HG03521 (cell line): ENCODE results near the gene KRTAP10-4.
"Not testable (repeated sequence)": the region's sequence is repeated elsewhere in the genome, so short reads cannot be mapped to it uniquely, and the experiment has no call there.

ENCODE experiments used
- ATAC-seq: cut with Tn5 transposase; IDR thresholded peaks from one replicate; pipeline ENCODE4 v1.9.1; 2021; ENCODE audit warnings: mild to moderate bottlenecking, moderate library complexity; ENCODE audit not compliant: unreplicated experiment

KRTAP10-4 gene

DNA sequence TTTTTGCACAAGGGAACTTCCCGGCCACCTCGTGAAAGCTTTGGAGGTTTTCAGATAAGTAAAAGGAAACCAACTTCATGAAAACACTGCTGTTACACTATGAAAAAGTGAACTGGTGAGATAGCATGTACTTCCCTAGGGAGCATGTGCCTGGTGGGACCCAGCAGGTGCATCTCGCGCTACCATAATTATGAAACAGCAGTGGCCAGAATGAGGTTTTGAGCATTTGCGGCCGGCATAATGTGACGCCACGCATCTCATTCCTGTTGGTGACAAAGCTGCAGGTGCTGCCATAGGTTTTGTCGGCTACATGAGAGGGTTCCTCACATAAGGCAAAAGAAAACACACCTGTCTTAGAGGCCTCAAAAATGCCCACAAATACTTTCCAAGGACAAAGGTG, 16.6 kb upstream of the KRTAP10-4 start:
- no peak for ATAC-seq

DNA sequence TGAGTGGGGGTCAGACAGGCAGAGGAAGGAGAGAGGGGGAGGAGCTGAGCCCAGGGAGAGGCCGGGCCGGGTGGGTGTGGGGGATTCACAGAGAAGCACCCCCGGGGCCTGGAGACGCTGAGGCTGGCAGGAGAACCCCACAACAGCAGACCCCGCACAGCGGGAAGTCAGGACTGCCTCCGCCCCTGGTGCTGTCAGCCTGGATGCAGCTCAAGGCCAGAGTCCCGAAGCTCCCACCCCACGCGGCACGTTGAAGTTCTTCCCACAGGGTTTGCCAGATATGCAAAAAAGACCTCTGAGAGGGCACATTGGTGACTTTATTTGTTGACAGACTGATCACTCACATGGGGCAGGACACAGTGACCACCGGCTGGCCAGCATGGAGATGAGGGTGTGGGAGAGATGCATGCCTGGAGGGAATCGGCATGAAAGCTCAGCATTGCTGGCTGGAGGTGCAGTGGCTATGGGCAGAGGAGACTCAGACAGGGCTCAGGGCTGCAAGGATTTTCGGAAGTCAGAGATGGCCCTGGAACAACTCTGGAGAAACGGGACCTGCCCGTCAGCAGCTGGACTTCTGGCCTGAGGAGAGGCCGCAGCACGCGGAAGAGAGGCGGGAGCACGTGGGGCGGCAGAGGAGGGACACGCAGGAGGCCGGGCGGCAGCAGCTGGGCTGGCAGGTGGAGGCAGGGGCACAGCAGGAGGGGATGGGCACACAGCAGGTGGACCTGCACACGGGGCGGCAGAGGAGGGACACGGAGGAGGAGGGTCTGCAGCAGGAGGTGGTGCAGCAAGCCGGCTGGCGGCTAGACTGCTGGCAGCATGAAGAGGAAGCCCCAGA, 15.8 kb upstream of the KRTAP10-4 start:
- no peak for ATAC-seq

DNA sequence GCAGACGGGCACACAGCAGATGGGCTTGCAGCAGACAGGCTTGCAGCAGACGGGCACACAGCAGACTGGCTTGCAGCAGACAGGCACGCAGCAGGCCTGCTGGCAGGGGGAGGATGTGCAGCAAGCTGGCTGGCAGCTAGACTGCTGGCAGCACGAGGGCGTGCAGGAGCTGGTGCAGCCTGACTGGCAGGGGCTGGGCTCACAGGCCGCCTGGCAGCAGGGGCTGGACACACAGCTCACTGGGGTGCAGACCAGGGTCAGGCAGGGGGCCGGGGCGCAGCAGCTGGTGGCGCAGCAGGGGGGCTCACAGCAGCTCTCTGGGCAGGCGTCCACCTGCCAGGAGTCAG, 15.2 kb upstream of the KRTAP10-4 start:
- not testable (repeated sequence) for ATAC-seq

DNA sequence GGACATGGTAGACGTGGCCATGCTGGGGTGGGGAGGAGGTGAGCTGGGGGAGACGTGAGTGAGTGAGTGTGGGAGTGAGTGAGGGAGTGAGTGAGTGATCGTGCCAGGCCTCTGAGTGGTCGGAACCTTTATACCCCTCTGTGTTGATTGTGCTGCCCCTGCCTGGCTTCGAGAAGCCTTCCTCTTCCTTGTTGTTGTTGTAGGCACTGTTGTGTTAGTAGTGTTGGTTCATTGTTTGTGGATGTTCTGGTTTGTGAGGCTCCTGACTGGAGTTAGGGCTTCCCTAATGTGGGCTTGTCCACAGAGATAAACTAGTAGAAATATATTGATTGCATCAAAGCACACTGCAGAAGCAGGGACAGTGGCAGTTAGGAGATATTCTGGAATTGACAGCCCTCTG, 14.8 kb upstream of the KRTAP10-4 start, which contains the start of gene KRTAP10-3:
Gene KRTAP10-3 (minus strand): TSS at position 101 of the 400 bp plus-strand sequence. CDS start 80 bp downstream, at position 21.
- no peak for ATAC-seq

DNA sequence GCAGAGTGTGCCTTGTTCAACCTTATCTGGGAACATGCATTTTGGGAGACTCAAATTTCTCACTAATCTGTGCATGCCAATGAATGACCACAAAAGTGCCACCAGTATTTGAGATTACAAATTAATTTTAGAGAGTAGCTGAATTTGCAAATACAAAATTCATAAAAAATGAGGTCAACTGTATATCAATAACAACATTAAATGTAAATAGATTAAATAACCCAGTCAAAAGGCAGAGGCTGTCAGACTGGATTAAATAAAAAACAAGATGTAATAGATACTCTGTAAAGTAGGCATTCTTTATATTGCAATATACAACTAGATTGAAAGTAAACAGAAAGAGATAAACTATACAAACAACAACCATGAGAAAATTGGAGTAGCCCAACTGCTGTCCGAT, 9.4 kb upstream of the KRTAP10-4 start:
- no peak for ATAC-seq

DNA sequence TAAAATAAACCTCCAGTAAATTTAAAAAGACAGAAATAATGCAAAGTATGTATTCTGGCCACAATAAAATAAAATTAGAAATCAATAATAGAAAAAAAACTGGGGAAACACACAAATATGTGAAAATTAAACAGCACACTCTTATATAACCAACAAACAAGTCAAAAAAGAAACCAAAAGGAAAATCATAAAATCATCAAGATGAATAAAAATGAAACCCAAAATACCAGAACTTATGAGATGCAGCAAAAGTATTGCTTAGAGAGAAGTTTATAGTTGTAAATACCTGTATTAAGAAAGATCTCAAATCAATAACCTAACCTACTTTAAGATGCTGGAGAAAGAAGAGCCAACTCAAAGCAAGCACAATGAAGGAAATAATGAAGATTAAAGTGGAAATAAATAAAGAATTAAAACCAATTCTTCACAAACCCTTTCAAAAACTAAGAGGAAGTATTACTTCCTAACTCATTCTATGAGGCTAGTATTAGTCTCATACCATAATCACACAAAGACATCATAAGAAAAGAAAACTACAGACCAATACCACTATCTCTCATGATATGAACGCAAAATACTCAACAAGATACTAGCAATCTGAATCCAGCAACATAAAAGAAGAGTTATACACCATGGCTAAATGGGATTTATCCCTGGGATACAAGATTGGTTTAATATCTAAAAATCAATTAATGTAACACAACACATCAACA, 8.5 kb upstream of the KRTAP10-4 start:
- ATAC-seq = no peak

DNA sequence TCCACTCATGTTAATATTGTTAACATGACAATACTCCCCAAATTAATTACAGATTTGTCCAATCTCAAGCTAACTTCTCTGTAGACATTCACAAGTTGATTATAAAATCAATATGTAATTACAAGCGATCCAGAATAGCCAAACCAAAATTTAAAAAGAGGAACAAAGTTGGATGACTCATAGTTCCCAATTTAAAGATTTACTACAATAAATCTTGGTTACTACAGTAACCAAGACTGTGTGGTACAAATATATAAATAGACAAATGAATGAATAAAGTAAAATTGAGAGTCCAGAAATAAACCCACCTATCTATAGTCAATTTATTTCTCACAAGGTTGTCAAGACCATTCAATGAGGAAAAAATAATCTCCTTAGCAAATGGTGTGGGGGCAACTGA, 7.1 kb upstream of the KRTAP10-4 start:
- ATAC-seq = no peak

DNA sequence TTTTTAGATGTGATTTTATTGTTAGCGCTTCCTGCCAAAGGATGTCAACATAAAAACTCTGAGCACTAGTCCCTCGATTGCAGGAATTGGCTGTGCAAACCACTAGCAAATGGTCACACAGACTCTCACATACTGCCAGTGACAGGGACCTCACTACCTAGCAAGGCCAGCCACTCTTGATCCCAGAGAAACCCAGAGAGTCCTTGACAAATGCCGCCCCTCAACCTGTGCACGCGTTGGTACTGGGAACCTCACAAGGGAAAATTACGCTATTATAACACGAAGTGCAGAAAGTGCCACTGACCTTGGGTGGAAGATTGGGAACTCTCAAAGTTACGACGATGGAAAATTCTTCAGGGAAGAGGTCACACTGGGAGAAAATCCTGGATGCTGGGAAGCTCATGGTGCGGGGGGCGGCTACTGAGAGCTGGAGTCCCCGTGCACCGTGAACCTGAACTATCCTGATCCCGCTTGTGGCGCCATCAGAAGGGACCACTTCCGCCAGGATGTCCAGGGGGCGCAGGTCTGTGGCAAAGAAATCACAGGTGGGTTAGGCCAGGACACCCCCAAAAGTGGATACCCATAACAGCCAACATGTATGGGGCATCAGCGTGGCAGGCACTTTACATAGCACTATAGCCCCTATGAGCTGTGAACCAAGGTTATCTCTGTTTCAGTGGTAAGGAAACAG, 5.9 kb upstream of the KRTAP10-4 start:
- ATAC-seq = no peak

DNA sequence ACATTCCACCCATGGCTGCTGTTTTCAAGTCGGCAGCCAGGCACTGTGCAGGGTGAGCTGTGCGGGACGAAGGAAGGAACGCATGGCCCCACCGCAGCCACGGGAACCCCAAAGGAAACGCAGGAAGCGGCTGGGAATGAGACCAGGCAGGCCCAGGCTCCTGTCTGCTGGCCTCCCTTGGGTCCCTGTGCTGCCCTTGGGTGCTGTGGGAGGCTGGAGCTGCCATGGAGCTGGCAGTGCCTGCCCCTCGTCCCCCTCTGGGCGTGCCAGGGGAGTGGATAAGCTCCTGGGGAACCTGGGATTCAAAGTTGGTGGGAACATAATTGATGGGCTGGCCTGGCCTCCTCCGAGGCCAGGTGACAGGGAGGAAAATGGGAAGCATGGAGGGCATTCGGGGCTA, 5.3 kb upstream of the KRTAP10-4 start:
- ATAC-seq = no peak

DNA sequence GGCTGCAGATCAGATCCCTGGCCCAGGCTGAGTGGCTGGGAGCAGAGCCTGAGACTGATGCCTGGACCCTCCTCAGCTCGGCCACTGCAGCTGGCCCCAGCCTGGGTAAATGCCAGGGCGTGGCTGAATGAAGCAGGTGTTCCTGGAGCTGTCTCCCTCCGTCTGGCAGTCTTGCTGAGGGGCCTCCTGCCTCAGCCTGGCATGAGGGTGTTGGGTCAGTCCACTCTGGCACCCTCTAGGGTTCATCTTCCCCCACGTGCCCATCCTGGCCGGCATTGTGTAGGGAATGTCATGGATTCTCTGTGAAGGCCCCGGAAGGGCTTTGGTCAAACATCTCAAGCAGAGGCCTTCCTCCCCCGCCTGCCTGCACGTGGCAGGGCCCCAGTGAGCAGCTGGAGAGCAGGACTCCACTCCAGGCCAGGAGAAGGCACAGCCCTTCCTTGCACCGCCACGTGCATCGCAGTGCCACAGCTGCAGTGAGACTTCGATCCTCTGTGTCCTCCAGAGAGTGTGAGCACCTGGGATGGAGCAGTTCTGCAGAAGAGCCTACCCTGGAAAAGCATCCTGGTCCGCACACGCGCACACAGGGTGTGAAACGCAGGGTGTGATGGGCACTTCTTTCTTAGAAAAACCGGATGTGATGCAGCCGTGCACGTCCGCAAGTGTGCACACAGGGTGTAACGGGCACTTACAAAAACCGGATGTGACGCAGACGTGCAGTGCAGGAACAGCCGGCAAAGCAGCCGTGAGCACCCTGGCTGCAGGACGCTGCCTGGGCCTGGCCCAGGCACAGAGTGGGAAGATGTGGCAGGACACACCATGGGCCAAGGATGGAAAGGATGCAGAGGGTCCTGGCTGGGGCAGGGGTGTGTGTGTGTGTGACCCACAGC, 4.6 kb upstream of the KRTAP10-4 start:
- ATAC-seq = no peak

DNA sequence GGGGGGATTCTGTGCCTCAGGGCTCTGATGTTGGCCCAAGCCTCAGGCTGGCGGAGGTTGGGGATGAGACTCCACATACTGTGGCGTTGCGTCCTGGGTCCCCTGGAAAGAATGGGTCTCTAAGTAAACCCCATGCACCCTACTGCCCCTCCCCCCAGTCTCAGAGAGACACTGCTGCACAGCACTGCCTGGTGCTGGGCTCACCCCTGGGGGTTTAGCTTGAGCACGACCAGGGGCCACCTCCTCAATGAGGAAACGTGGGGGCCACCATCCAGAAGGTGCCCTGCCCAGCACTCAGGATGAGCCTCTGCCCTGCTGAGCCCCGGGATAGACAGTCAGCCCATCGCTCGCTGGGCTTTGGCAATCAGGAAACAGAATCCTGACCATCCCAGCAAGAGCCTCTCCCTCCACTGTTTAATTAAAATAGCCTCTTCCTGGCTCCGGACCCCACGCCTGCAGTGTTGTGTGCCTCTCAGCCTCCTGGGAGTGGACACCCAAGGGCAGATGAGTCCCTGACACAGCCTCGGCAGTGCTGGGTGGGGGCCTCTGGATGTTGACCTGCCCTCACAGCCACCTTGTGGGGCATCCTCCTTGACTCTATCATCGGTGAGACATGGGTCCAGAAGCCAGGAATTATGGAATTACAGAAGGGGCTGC, 3.5 kb upstream of the KRTAP10-4 start:
- ATAC-seq = no peak

DNA sequence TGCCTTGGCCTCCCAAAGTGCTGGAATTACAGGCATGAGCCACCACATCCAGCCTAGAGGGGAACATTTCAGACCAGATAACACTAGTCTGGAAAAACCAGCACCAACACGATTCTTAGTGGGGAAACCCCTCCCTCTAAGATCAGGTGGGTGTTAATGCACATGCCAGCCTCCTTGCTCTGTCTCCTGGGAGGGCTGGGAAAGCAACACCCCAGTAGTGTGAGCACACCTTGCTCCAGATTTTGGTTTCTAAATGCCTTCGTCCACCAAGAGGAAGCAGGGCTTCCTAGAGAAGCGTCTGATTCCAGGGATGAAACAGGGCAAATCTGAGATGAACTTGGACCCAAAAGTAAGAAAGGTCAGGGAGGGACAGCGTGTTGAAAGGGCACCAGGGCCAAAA, 2.2 kb upstream of the KRTAP10-4 start:
- ATAC-seq = no peak

DNA sequence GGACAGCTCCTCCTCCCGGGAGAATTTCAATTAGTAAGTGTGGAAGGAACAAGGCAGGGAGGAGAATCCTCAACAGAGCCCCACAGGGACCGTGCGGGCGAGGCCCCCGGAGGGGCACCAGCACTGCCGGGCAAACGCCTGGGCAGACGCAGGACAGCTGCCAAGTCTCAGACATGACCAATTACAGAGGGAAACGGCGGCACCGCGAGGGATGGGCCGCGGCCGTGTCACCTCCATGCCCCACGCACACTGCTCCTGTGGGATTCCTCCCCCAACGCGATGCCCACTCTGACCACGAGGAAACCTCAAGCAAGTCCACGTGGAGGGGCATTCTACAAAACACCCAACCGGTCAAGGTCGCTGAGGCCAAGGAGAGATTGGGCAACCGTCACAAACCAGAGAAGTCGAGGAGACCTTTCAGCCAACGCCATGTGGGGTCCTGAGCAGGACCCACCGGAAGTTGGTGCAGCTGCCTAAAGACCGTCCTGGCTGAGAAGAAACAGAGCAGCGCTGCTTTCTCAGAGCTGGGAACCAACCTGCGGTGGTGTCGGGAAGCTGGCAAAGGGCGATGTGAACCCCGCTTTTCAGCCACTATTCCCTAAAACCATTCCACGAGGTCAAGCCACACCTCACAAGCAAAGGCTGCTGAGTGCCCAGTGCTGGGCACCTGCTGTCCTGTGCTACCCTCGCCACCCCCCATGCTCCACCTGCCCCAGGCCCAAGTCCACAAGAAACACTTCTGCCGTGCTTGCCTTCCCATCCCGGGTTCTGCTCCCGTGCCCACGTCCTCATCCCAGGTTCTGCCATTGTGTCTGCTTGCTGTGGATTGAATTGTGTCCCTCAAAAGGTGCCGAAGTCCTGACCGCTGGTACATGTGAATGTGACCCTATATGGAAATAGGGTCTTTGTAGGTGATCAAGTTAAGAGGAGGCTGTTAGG, 1.4 kb upstream of the KRTAP10-4 start:
- no peak for ATAC-seq

DNA sequence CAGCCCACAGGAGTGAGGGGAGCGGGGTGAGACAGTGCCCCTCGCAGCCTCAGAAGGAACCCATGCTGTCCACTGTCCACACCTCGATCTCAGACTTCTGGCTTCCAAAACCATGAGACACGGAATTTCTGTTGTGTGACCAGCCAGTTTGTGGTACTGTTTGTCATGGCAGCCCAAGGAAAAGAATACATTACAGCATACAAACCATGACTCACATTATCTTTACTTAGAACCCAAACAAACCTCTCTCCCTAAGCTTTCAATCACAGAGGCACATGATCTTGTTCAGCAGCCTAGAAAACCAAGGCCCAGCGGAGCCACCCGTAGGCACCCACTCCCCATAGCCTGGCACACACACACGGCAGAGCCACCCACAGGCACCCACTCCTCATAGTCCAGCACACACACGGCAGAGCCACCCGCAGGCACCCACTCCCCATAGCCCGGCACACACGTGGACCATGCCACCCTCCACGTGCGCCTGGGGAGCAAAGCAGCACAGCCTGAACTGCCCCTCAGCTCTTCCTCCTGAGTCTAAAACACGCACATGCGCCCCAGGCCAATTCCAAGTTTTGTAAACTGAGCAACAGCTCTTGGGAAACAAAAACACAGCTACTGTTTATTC, 458 bp upstream of the KRTAP10-4 start:
- ATAC-seq = no peak

DNA sequence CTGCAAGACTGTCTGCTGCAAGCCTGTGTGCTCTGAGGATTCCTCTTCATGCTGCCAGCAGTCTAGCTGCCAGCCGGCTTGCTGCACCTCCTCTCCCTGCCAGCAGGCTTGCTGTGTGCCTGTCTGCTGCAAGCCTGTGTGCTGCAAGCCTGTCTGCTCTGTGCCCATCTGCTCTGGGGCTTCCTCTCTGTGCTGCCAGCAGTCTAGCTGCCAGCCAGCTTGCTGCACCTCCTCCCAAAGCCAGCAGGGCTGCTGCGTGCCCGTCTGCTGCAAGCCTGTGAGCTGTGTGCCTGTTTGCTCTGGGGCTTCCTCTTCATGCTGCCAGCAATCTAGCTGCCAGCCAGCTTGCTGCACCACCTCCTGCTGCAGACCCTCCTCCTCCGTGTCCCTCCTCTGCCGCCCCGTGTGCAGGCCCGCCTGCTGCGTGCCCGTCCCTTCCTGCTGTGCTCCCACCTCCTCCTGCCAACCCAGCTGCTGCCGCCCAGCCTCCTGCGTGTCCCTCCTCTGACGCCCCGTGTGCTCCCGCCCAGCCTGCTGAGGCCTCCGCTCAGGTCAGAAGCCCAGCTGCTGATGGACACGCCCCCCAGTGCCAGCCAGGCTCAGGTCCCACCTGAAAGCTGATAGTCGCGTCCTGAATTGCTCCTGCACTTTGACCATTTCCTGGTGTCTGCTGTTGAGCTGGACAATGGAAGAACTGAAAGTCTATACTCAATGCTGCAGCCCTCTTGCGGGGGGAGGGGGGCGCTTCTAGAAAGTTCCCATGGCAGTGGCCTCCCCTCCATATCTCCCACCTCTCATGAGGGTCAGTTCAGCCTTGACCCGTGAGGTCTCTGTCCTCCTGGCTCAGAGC, 1.2 kb downstream of the KRTAP10-4 start:
- ATAC-seq = no peak

DNA sequence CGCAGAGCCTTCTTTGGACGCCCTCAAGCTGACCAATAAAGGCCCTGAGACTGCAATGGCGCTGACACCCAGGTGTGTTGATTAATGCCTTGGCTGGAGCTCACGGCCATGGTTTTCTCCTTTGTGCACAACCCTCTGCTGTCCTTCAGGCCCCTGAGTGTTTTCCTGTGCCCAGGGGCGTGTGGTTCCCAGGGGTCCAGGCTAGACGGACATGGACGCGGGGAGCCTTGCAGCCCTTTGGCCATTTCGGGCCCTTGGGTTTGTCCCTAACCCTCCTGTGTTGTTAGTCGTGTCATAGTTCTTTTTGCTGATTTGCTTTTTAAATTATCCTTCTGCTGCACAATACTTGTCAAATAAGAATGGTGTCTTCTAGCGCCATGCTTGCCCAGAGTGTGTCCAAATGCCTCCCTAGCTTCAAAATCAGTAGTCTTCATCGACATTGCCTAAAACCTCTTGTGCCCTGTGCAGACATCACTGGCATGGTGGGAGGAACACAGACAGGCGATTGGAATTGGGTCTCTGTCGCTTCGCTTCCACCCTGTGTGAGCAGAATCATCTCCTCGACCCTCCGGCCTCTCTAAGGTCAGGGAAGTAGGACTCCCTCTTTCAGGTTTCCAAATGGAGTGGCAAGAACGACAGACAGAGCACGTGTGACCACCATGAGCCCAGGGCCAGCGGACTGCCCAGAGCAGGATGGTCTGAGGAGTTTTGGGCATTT, 1.9 kb downstream of the KRTAP10-4 start:
- ATAC-seq = no peak

DNA sequence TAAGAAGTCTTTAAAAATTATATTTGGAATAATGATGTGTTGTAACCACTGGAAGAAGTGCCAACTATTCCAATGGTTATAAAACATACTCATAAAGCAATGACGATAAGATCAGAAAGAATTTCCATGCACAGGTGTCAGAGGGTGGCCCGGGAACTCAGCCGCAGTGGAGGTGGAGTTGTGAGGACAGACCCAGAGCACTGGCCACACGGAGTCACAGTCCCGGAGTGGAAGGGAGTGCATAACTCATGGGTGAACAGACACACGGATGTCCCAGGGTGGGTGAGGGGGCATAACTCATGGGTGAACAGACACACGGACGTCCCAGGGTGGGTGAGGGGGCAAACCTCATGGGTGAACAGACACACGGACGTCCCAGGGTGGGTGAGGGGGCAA, 2.5 kb downstream of the KRTAP10-4 start:
- ATAC-seq = no peak
